Stimulated activated CD4-positive, alpha-beta T cell treated with anti-CD3 and anti-CD28 coated beads, Interleukin-4, amount 100 ng/mL, for 1 hour (primary cell): ENCODE measurements around the gene MLPH.
A peak's percentile ranks its signal among the peaks of the same experiment; 100 is the strongest.

ENCODE experiments used
- DNase-seq: peaks from one replicate; pipeline ENCODE4 v3.0.0-alpha.2; 2020

Gene MLPH

DNA sequence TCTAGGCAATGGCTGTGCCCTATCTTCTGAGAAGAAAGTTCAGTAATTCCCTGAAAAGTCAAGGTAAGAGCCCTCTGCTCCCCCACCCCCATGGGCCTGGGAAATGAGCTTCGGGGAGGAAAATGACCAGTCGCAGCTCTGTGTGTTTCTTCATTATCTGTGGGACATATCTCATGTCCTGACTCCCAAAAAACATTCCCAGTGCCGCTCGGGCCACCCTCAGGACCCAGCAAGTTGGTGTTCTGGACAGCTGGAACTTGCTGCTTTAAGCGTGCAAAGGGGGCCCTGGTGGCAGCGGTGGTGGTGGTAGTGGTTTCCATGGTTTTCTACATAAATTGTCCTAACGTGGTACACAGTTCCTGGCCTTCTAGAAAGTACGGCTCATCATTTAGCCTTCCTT lies 62.2 kb downstream of the MLPH start:
- DNase-seq = no peak

DNA sequence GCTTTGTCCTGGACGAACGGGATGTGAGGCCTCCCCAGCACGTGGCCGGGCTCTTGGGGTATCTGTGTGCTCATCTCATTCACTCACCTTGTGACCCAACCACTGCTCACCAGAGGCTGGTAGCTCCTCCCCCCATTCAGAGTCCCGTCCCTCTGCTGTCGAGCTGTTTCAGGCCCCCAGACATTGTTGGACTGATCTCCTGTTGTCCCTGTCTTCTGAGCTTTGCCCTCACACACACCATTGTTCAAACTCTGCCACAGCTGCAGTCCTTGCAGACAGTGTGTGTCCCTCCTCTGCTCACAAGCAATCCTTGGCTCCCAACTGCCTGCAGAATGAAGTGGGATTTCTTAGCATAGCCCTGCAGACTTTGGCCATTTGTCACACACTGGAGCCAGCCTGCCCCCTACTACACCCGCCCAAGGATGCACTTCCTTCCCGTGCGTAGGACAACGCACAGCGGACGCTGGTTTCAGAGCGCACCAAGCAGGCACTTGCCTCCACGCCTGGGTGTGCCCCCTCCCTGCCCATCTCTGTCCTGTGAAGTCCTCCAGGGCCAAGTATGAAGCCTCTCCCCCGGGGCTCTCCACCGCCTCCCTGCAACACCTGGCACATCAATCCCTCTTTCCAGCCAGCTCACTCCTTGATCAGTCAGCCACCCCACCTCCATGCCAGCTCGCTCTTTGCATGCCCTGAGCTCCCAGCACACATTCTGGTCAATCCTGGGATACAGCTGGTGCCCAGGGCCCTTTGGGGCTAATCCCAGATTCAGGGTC lies 62.8 kb downstream of the MLPH start:
- DNase-seq = no peak

DNA sequence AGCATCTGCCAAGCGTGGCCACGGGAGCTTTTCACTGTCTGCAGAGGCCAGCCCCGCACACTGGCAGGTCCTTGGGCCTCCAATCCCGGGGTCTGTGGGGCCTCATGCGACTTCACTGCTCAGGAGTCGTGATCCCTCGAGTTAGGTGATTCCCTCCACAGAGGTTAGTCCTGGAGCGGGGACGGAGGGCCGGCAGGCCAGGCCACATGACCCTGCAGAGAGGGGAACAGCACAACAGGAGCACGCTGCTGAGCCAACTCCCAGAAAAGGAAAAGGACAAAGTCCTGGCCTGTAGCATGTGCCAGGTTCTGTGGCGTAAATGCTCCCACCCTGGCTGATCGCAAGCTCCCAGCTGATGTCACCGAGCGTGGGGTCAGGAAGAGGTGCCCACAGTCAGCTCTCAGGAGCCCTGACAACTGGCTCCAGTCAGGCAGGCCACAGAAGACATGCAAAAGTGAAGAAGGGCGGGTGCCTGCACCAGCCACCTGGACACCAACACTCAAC lies 64.1 kb downstream of the MLPH start:
- no peak for DNase-seq

GRCh38 chr2:237552908-237553307 lies 65.9 kb downstream of the MLPH start:
- DNase-seq = no peak

- DNase-seq = no peak
Observed at GRCh38 chr2:237553948-237554347, 66.9 kb downstream of the MLPH start.

- no peak for DNase-seq
Observed at GRCh38 chr2:237555560-237555959, 68.5 kb downstream of the MLPH start.

DNA sequence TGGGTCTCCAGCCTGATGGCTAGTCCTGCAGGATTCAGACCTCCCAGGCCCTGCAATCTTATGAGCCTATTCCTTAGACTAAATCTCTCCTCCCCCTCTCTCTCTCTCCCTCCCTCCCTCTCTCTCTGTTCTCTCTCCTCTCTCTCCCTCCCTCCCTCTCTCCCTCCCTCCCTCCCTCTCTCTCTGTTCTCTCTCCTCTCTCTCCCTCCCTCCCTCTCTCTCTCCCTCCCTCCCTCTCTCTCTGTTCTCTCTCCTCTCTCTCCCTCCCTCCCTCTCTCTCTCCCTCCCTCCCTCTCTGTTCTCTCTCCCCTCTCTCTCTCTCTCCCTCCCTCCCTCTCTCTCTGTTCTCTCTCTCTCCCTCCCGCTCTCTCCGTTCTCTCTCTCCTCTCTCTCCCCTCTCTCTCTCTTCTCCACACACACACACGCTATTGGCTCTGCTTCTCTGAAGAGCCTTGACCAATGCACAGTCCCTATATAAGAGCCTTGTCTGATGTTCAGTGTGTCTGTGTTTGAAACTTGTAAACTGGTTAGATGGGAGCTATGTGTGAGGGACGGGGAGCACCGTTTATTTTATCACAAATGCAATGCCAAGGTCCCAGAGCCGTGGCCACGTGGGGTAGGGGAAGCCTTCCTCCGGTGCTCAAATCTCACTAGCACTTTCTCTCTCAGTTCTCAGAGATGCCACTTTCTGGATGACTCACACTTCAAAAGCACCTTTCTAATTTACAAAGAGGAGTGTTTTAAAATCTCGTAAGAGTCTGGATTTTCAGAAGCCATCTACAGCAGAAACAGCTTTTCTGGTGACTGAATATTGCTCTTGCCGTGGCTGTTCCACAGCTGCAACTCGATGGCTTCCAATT lies 70.0 kb downstream of the MLPH start:
- DNase-seq = peak; percentile 58

GRCh38 chr2:237557633-237558015 lies 70.6 kb downstream of the MLPH start:
- DNase-seq = no peak

DNA sequence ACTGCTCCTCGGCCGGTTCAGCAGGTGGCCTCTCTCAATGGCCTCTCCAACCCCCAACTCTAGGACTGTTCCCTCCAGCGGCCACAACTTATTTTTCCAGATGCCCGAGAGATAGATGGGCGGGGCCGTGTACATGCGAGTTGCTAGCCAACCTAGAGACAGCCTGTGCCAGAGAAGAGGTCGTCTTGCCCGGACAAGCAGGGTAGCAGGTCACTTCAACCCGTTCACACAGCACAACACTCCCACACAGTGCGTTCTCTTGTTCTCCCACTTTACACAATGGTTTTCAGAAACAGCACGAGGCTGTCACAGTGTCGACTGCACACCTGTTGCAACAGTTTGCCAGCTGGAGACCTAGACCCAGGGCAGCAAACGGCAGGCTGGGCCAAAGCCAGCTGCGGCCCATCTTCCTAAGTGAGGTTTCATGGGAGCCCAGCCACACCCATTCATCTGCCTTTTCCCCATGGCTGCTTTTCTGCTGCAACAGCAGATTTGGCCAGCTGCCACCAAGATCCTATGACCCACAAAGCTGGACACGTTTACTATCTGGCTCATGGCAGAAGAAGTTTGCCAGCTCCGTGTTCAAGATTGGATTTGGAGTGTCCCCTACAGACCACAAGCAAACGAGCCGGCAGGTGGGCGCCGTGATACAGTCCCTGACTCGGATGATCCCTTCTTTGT lies 72.0 kb downstream of the MLPH start:
- no peak for DNase-seq

- no peak for DNase-seq
Observed at GRCh38 chr2:237561221-237561620, 74.2 kb downstream of the MLPH start.

DNA sequence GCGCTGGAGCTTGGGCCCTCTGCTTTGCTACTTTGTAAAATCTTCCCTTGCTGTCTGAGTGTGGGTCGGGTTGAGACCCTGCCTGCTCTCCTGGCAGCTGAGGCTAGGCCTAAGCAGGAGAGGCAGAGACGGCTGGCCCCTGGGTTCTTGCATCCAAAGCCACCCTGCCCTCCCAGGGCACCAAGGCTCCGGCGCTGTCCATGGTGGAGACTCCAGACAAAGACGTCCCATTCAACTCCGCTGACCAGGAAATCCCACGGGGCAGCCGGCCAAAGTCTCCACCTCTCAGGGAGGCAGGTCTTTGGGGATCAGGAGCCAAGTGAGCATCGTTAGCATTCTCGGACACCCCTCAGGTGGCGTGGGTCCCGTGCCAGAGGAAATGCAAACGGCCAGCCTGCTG lies 76.8 kb downstream of the MLPH start:
- no peak for DNase-seq

- DNase-seq = no peak
Observed at GRCh38 chr2:237564526-237565131, 77.6 kb downstream of the MLPH start.

- DNase-seq = no peak
Observed at GRCh38 chr2:237565974-237566373, 78.9 kb downstream of the MLPH start.

GRCh38 chr2:237566401-237567235 lies 79.6 kb downstream of the MLPH start, which contains the start of gene PRLH:
Gene PRLH, plus strand, starts transcription at chr2:237566574. Its CDS starts 0 bp downstream, at chr2:237566574.
- DNase-seq = no peak

- DNase-seq = no peak
Observed at GRCh38 chr2:237567276-237568029, 80.4 kb downstream of the MLPH start.

DNA sequence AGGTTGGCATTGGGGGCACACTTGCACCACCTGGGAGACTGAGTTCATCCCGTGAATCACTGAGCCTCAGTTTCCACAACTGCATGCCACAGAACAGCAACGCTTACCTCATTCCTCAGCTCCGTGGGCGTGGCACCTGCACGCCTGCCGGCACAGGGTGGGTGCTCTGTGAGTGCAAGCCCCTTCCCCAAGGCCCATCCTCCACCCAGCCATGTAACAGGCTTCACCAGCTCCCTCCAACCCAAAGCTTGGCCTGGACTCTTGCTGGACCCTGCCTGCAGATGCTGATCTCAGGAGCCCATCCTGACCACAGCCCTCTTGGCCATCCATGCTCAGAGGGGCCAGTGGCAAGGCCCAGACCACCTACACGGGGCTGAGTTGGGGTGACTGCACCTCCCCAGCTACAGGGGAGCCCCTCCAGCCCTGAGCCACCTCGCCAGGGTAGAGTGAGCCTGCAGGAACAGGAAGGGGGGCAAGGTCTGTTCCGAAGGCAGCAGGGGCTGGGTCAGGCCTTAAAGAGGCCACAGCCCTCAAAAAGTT lies 81.1 kb downstream of the MLPH start:
- no peak for DNase-seq

- DNase-seq = no peak
Observed at GRCh38 chr2:237569041-237569440, 82.0 kb downstream of the MLPH start.

- no peak for DNase-seq
Observed at GRCh38 chr2:237569896-237570295, 82.8 kb downstream of the MLPH start.

DNA sequence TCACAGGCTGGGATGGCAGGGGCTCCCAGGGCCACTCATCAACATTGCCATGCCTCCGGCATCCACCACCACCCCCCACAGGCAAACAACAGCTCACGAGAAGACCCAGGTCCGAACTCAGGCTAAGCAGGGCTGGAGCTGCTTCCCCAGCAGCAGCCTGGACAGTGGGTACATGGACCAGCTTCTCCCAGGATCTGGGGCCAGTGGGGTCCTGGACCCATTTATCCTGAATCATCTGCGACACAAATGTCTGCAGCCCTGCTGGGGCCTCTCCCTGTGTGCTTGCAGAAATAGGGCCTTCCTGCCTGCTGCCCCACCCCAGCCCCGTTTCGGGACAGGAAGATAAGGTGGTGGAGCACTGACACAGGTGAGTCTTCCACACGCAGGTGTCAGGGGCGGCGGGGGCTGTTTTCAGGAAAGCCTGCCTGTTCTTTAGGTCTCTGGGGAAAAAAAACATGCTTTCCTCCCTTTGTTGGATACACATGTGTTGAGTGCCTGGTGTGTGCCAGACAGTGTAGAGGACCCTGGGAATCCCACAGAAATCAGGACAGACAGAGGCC lies 83.8 kb downstream of the MLPH start:
- no peak for DNase-seq

- no peak for DNase-seq
Observed at GRCh38 chr2:237571551-237571950, 84.5 kb downstream of the MLPH start.
